ENCODE results near the gene KCNQ1. TPM values are rescaled to one million over a fixed set of nuclear protein-coding genes. Genes with fewer than 3 reads are reported as not detected.
A peak's percentile ranks its signal among the peaks of the same experiment; 100 is the strongest.

KCNQ1 gene
- total RNA-seq, 1 experiment from 2014 or later, result 2.5 TPM

DNA sequence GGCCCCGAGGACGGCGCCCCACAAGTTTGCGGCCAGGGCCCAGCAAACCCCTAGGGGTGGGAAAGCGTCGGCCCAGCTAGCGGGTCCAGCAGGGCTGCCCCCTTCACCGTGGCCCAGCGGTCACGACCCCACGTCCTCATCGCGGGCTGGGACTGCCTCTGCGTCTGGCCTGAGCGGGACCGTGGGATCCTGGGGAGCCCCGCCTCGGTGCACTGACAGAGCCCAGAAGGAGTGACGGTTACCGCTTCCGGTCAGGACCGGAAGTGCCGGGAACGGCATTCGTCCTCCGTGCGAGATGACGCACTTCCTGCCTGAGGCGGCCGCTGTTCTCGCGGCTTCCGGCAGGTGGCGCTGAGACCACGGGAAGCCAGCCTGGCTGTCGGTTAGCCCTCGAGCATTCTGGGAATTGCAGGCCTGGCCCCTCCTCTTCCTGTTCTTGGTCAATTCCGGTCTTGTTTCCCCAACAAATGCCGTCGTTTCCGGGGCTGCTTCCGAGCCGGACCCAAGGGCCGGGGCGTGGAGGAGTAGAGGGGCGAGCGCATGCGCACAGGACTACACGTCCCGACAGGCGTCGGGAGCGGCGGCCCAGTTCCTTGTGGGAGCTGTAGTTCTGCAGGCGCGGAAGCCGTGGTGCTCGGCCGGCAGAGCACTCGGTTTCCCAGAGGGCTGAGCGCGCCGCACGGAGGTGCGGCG is 44.6 kb upstream of the KCNQ1 start, which contains the start of gene TSSC4 (continued):
- TF ChIP-seq, protein P1, sequence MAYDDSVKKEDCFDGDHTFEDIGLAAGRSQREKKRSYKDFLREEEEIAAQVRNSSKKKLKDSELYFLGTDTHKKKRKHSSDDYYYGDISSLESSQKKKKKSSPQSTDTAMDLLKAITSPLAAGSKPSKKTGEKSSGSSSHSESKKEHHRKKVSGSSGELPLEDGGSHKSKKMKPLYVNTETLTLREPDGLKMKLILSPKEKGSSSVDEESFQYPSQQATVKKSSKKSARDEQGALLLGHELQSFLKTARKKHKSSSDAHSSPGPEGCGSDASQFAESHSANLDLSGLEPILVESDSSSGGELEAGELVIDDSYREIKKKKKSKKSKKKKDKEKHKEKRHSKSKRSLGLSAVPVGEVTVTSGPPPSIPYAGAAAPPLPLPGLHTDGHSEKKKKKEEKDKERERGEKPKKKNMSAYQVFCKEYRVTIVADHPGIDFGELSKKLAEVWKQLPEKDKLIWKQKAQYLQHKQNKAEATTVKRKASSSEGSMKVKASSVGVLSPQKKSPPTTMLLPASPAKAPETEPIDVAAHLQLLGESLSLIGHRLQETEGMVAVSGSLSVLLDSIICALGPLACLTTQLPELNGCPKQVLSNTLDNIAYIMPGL (CRISPR knock-in tag; IDR thresholded peaks at IDR 0.05), result peak; percentile 62; the same call in 1 of the 2 replicates
- peak; percentile 88 for TF ChIP-seq GABPB1 (CRISPR knock-in tag; IDR thresholded peaks at IDR 0.05)
- TF ChIP-seq ZNF219 (CRISPR knock-in tag; IDR thresholded peaks at IDR 0.05; ENCODE audit: borderline replicate concordance), result no peak
- TF ChIP-seq JUN (CRISPR knock-in tag; IDR thresholded peaks at IDR 0.05), result no peak
- TF ChIP-seq, protein P2, sequence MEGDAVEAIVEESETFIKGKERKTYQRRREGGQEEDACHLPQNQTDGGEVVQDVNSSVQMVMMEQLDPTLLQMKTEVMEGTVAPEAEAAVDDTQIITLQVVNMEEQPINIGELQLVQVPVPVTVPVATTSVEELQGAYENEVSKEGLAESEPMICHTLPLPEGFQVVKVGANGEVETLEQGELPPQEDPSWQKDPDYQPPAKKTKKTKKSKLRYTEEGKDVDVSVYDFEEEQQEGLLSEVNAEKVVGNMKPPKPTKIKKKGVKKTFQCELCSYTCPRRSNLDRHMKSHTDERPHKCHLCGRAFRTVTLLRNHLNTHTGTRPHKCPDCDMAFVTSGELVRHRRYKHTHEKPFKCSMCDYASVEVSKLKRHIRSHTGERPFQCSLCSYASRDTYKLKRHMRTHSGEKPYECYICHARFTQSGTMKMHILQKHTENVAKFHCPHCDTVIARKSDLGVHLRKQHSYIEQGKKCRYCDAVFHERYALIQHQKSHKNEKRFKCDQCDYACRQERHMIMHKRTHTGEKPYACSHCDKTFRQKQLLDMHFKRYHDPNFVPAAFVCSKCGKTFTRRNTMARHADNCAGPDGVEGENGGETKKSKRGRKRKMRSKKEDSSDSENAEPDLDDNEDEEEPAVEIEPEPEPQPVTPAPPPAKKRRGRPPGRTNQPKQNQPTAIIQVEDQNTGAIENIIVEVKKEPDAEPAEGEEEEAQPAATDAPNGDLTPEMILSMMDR (IDR thresholded peaks at IDR 0.05), result peak; percentile 86
- TF ChIP-seq, protein P3, sequence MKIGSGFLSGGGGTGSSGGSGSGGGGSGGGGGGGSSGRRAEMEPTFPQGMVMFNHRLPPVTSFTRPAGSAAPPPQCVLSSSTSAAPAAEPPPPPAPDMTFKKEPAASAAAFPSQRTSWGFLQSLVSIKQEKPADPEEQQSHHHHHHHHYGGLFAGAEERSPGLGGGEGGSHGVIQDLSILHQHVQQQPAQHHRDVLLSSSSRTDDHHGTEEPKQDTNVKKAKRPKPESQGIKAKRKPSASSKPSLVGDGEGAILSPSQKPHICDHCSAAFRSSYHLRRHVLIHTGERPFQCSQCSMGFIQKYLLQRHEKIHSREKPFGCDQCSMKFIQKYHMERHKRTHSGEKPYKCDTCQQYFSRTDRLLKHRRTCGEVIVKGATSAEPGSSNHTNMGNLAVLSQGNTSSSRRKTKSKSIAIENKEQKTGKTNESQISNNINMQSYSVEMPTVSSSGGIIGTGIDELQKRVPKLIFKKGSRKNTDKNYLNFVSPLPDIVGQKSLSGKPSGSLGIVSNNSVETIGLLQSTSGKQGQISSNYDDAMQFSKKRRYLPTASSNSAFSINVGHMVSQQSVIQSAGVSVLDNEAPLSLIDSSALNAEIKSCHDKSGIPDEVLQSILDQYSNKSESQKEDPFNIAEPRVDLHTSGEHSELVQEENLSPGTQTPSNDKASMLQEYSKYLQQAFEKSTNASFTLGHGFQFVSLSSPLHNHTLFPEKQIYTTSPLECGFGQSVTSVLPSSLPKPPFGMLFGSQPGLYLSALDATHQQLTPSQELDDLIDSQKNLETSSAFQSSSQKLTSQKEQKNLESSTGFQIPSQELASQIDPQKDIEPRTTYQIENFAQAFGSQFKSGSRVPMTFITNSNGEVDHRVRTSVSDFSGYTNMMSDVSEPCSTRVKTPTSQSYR (CRISPR knock-in tag; IDR thresholded peaks at IDR 0.05), result peak; percentile 29; the same call in 1 of the 2 replicates
- TF ChIP-seq HMGA2 (CRISPR knock-in tag; IDR thresholded peaks at IDR 0.05), result no peak
- TF ChIP-seq, protein P4, sequence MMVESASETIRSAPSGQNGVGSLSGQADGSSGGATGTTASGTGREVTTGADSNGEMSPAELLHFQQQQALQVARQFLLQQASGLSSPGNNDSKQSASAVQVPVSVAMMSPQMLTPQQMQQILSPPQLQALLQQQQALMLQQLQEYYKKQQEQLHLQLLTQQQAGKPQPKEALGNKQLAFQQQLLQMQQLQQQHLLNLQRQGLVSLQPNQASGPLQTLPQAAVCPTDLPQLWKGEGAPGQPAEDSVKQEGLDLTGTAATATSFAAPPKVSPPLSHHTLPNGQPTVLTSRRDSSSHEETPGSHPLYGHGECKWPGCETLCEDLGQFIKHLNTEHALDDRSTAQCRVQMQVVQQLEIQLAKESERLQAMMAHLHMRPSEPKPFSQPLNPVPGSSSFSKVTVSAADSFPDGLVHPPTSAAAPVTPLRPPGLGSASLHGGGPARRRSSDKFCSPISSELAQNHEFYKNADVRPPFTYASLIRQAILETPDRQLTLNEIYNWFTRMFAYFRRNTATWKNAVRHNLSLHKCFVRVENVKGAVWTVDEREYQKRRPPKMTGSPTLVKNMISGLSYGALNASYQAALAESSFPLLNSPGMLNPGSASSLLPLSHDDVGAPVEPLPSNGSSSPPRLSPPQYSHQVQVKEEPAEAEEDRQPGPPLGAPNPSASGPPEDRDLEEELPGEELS (CRISPR knock-in tag; IDR thresholded peaks at IDR 0.05), result peak; percentile 74; the same call in 1 of the 2 replicates
- 0 out of 2 replicates have a peak, but pooled peaks have one; percentile 51 for TF ChIP-seq EMX1 (CRISPR knock-in tag; IDR thresholded peaks at IDR 0.05)
- peak; percentile 55 for TF ChIP-seq ATF1 (CRISPR knock-in tag; IDR thresholded peaks at IDR 0.05)
- no peak for TF ChIP-seq ZNF671 (CRISPR knock-in tag; IDR thresholded peaks at IDR 0.05)
- TF ChIP-seq, protein P5, sequence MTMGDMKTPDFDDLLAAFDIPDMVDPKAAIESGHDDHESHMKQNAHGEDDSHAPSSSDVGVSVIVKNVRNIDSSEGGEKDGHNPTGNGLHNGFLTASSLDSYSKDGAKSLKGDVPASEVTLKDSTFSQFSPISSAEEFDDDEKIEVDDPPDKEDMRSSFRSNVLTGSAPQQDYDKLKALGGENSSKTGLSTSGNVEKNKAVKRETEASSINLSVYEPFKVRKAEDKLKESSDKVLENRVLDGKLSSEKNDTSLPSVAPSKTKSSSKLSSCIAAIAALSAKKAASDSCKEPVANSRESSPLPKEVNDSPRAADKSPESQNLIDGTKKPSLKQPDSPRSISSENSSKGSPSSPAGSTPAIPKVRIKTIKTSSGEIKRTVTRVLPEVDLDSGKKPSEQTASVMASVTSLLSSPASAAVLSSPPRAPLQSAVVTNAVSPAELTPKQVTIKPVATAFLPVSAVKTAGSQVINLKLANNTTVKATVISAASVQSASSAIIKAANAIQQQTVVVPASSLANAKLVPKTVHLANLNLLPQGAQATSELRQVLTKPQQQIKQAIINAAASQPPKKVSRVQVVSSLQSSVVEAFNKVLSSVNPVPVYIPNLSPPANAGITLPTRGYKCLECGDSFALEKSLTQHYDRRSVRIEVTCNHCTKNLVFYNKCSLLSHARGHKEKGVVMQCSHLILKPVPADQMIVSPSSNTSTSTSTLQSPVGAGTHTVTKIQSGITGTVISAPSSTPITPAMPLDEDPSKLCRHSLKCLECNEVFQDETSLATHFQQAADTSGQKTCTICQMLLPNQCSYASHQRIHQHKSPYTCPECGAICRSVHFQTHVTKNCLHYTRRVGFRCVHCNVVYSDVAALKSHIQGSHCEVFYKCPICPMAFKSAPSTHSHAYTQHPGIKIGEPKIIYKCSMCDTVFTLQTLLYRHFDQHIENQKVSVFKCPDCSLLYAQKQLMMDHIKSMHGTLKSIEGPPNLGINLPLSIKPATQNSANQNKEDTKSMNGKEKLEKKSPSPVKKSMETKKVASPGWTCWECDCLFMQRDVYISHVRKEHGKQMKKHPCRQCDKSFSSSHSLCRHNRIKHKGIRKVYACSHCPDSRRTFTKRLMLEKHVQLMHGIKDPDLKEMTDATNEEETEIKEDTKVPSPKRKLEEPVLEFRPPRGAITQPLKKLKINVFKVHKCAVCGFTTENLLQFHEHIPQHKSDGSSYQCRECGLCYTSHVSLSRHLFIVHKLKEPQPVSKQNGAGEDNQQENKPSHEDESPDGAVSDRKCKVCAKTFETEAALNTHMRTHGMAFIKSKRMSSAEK (CRISPR knock-in tag; IDR thresholded peaks at IDR 0.05; ENCODE audit: borderline replicate concordance), result no peak
- no peak for TF ChIP-seq JAZF1 (CRISPR knock-in tag; IDR thresholded peaks at IDR 0.05)
- TF ChIP-seq MXD4 (CRISPR knock-in tag; IDR thresholded peaks at IDR 0.05; ENCODE audit: borderline replicate concordance), result no peak
- TF ChIP-seq ZNF232 (CRISPR knock-in tag; IDR thresholded peaks at IDR 0.05), result no peak
- no peak for TF ChIP-seq ZNF416 (CRISPR knock-in tag; IDR thresholded peaks at IDR 0.05)
- no peak for TF ChIP-seq NR1H2 (CRISPR knock-in tag; IDR thresholded peaks at IDR 0.05)
- peak; percentile 78 for TF ChIP-seq FOXK1 (CRISPR knock-in tag; IDR thresholded peaks at IDR 0.05)
- no peak for TF ChIP-seq ZNF423 (CRISPR knock-in tag; IDR thresholded peaks at IDR 0.05)
- TF ChIP-seq ZBTB21 (CRISPR knock-in tag; IDR thresholded peaks at IDR 0.05; ENCODE audit: borderline replicate concordance), result peak; percentile 99
- no peak for TF ChIP-seq RORB (CRISPR knock-in tag; IDR thresholded peaks at IDR 0.05)
- TF ChIP-seq, protein P6, sequence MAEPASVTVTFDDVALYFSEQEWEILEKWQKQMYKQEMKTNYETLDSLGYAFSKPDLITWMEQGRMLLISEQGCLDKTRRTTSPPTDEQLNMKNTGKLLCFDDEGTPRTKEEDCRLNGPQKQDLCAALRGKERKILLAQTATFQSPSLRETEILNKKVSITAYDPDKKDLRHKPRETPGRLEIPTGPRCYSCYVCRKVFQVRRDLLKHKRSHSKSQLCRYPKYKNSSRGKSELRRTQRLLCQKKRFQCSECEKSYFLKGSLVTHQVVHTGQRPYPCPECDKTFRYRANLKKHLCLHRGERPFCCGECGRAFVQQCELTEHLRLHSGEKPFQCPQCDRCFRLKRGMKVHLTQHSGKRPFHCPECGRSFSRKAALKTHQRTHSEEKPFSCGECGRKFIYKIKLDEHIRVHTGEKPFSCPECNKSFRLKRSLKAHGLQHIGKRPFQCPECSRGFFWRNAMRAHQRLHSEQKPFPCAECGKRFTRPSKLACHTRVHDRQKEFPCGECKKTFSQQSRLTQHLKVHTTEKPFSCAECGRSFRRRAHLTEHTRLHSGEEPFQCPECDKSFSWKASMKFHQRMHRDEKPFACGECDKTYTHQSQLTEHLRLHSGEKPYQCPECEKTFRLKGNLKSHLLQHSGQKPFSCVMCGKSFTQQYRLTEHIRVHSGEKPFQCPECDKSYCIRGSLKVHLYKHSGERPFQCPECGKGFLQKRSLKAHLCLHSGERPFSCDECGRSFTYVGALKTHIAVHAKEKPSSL (CRISPR knock-in tag; conservative IDR thresholded peaks at IDR 0.05), result no peak
- TF ChIP-seq, protein P7, sequence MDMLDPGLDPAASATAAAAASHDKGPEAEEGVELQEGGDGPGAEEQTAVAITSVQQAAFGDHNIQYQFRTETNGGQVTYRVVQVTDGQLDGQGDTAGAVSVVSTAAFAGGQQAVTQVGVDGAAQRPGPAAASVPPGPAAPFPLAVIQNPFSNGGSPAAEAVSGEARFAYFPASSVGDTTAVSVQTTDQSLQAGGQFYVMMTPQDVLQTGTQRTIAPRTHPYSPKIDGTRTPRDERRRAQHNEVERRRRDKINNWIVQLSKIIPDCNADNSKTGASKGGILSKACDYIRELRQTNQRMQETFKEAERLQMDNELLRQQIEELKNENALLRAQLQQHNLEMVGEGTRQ (CRISPR knock-in tag; IDR thresholded peaks at IDR 0.05), result peak; percentile 17; the same call in 1 of the 2 replicates

All from WTC11 (cell line).